GM12878 (cell line): ENCODE results near the gene LRRFIP2. TPM values are rescaled to one million over a fixed set of nuclear protein-coding genes. Genes with fewer than 3 reads are reported as not detected.

Experiments
- ASH2L ChIP-seq: fragments of 300-600, 200-600 bp; sonication (generic); IDR thresholded peaks from 2 replicates; pipeline ENCODE4 v1.6.1; 2017; ENCODE audit warnings: low read depth, mild to moderate bottlenecking, borderline replicate concordance
- ATF7 ChIP-seq: fragments of 450-650 bp; IDR thresholded peaks from 2 replicates; pipeline ENCODE4 v1.6.1; 2016; ENCODE audit warnings: low read depth, mild to moderate bottlenecking
- BCL11A ChIP-seq: IDR thresholded peaks from 2 replicates; pipeline ENCODE4 v1.6.1; 2011; ENCODE audit warnings: low read depth, low read length
- BRCA1 ChIP-seq: IDR thresholded peaks from 2 replicates; pipeline ENCODE4 v1.6.1; 2011; ENCODE audit warnings: low read depth, low read length, improper control_type of control experiment
- EED ChIP-seq: sonication (generic); IDR thresholded peaks from 2 replicates; pipeline ENCODE4 v1.6.1; 2016; ENCODE audit warnings: antibody characterized with exemption, low read depth
- ETV6 ChIP-seq, 2 experiments: fragments of 450-650 bp in 1 of 2; IDR thresholded peaks in 1 of 2; conservative IDR thresholded peaks in 1 of 2; 2 replicates each; pipeline ENCODE4 v1.6.1; 2014; ENCODE audit warnings: antibody characterized with exemption in 1 of 2, borderline replicate concordance in 1 of 2, low read depth in 1 of 2, mild to moderate bottlenecking in 1 of 2, moderate library complexity in 1 of 2
- EZH2 ChIP-seq: IDR thresholded peaks from 2 replicates; pipeline ENCODE4 v1.6.1; 2012; ENCODE audit warnings: low read depth, mild to moderate bottlenecking, control low read depth, inconsistent platforms, low read length, borderline replicate concordance; ENCODE audit not compliant: control insufficient read depth
- JUND ChIP-seq: IDR thresholded peaks from 2 replicates; pipeline ENCODE4 v1.6.1; 2012; ENCODE audit warnings: low read depth, mild to moderate bottlenecking, low read length, improper control_type of control experiment, moderate library complexity
- KLF5 ChIP-seq: fragments of 450-650 bp; IDR thresholded peaks from 2 replicates; pipeline ENCODE4 v1.6.1; 2014; ENCODE audit warnings: mild to moderate bottlenecking; ENCODE audit not compliant: partially characterized antibody
- LARP7 ChIP-seq: fragments of 450-650 bp; IDR thresholded peaks from 2 replicates; pipeline ENCODE4 v1.6.1; 2017; ENCODE audit warnings: mild to moderate bottlenecking
- MTA2 ChIP-seq: fragments of 450-650 bp; IDR thresholded peaks from 2 replicates; pipeline ENCODE4 v1.6.1; 2016; ENCODE audit warnings: low read depth, mild to moderate bottlenecking, moderate library complexity
- NBN ChIP-seq: fragments of 450-650 bp; IDR thresholded peaks from 2 replicates; pipeline ENCODE4 v1.6.1; 2016
- RCOR1 ChIP-seq: conservative IDR thresholded peaks from 2 replicates; pipeline ENCODE4 v1.6.1; 2012; ENCODE audit warnings: low read depth, low read length, improper control_type of control experiment
- RUNX3 ChIP-seq: IDR thresholded peaks from 2 replicates; pipeline ENCODE4 v1.6.1; 2012; ENCODE audit warnings: low read length, inconsistent platforms
- SREBF2 ChIP-seq: IDR thresholded peaks from 2 replicates; pipeline ENCODE4 v1.6.1; 2012; ENCODE audit warnings: mild to moderate bottlenecking, low read length
- SUPT20H ChIP-seq: IDR thresholded peaks from 2 replicates; pipeline ENCODE4 v1.6.1; 2011; ENCODE audit warnings: low read depth, mild to moderate bottlenecking, low read length, moderate library complexity, borderline replicate concordance; ENCODE audit not compliant: control insufficient read depth
- TAF1 ChIP-seq: IDR thresholded peaks from 2 replicates; pipeline ENCODE4 v1.6.1; 2011; ENCODE audit warnings: mild to moderate bottlenecking, low read depth, low read length, borderline replicate concordance
- TBL1XR1 ChIP-seq: IDR thresholded peaks from 2 replicates; pipeline ENCODE4 v1.6.1; 2012; ENCODE audit warnings: low read depth, low read length, improper control_type of control experiment
- ZBED1 ChIP-seq: IDR thresholded peaks from 2 replicates; pipeline ENCODE4 v1.6.1; 2016; ENCODE audit warnings: borderline replicate concordance
- ZNF217 ChIP-seq: fragments of 450-650 bp; IDR thresholded peaks from 2 replicates; pipeline ENCODE4 v1.6.1; 2017; ENCODE audit warnings: antibody characterized with exemption, mild to moderate bottlenecking
- ZNF384 ChIP-seq: IDR thresholded peaks from 2 replicates; pipeline ENCODE4 v1.6.1; 2012; ENCODE audit warnings: low read depth, mild to moderate bottlenecking, low read length, improper control_type of control experiment, borderline replicate concordance
- ZNF622 ChIP-seq: fragments of 450-650 bp; IDR thresholded peaks from 2 replicates; pipeline ENCODE4 v1.6.1; 2017; ENCODE audit warnings: mild to moderate bottlenecking, inconsistent platforms
- polyA plus RNA-seq, 11 experiments: library from polyadenylated mRNA; depleted of rRNA in 4 of 11; unstranded in 6 of 11; stranded (reverse) in 5 of 11; fragments of >200 nt; fragmentation: Nextera tagmentation in 4 of 11; fragmentation: Illumina TruSeq in 1 of 11; extraction: Ambion mirVana in 4 of 11; extraction: Trizol in 1 of 11; gene quantifications; 1 replicate in 1 of 11; 2 replicates in 10 of 11; pipeline versions ENCODE4 v1.2.1 to v1.2.3, GENCODE V29; 2011 to 2016; ENCODE audit warnings: inconsistent platforms in 2 of 11, missing spikeins in 2 of 11, low read depth in 1 of 11
- total RNA-seq, 4 experiments: library from RNA; depleted of rRNA in 3 of 4; stranded (reverse); fragments of >200 nt in 3 of 4; fragmentation: Illumina TruSeq in 1 of 4; extraction: Trizol in 1 of 4; gene quantifications; 2 replicates each; pipeline versions ENCODE4 v1.2.1 to v1.2.3, GENCODE V29; 2013 to 2021
- TF ChIP-seq, protein P1 (sequence below): fragments of 450-650 bp; formaldehyde crosslinking; IDR thresholded peaks from 2 replicates; pipeline ENCODE4 v1.4.0; 2022; ENCODE audit warnings: mild to moderate bottlenecking, moderate library complexity
- TF ChIP-seq, protein P2 (sequence below): fragments of 450-650 bp; IDR thresholded peaks from 2 replicates; pipeline ENCODE4 v1.6.1; 2017; ENCODE audit warnings: mild to moderate bottlenecking, moderate library complexity

LRRFIP2 gene
- total and polyA plus RNA-seq, 10 of the 15 experiments (the other 5 are each of a cell fraction or from before 2014, with no cell fraction given) = 9.7 to 46.9 (median 38.1) TPM

DNA sequence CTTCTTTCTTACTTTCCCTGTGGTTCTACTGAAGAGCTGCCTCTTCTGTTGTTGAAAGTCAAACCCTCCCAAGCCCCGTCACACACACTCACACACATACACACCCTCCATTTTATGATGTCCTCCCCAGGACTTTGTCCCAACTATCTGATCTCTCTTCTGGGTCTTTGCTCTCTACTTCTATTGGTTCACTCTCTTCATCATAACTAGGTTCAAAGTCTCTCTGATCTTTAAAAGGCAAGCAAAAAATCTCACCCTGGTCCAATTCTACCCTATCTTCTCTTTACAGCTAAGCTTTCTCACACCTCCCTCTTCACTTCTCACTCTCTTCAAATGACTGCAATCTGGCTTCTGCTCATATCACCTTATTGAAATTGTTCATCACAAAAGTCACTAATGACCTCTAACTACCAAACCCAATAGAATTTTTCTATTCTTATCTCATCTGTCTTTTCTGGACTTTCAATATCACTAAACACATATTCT, 34.8 kb downstream of the LRRFIP2 start (continued):
- TF ChIP-seq, protein P1, sequence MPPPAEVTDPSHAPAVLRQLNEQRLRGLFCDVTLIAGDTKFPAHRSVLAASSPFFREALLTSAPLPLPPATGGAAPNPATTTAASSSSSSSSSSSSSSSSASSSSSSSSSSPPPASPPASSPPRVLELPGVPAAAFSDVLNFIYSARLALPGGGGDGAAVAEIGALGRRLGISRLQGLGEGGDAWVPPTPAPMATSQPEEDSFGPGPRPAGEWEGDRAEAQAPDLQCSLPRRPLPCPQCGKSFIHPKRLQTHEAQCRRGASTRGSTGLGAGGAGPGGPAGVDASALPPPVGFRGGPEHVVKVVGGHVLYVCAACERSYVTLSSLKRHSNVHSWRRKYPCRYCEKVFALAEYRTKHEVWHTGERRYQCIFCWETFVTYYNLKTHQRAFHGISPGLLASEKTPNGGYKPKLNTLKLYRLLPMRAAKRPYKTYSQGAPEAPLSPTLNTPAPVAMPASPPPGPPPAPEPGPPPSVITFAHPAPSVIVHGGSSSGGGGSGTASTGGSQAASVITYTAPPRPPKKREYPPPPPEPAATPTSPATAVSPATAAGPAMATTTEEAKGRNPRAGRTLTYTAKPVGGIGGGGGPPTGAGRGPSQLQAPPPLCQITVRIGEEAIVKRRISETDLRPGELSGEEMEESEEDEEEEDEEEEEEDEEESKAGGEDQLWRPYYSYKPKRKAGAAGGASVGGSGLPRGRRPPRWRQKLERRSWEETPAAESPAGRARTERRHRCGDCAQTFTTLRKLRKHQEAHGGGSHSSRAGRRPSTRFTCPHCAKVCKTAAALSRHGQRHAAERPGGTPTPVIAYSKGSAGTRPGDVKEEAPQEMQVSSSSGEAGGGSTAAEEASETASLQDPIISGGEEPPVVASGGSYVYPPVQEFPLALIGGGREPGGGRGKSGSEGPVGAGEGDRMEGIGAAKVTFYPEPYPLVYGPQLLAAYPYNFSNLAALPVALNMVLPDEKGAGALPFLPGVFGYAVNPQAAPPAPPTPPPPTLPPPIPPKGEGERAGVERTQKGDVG (CRISPR knock-in tag) = no peak
- TF ChIP-seq ZNF384 = no peak
- TF ChIP-seq NBN = 0 out of 2 replicates have a peak, but pooled peaks have one; percentile 32
- peak; percentile 66 for TF ChIP-seq ATF7
- no peak for TF ChIP-seq ASH2L
- TF ChIP-seq TBL1XR1 = no peak
- TF ChIP-seq SUPT20H = no peak
- TF ChIP-seq RCOR1 = no peak
- no peak for TF ChIP-seq EED
- peak; percentile 28; the same call in 1 of the 2 replicates for TF ChIP-seq RUNX3
- TF ChIP-seq JUND = no peak
- TF ChIP-seq KLF5 = no peak
- no peak for TF ChIP-seq SREBF2
- TF ChIP-seq MTA2 = peak; percentile 87
- no peak for TF ChIP-seq EZH2
- peak; percentile 66; the same call in 1 of the 2 replicates for TF ChIP-seq BCL11A
- no peak for TF ChIP-seq LARP7
- TF ChIP-seq TAF1 = no peak
- no peak for TF ChIP-seq ETV6 (conservative IDR thresholded peaks at IDR 0.05 in 1 of 2, IDR thresholded peaks at IDR 0.05 in 1 of 2; ENCODE audit: borderline replicate concordance in 1 of 2, low read depth in 1 of 2)
- no peak for TF ChIP-seq ZBED1
- TF ChIP-seq BRCA1 = no peak
- TF ChIP-seq, protein P2, sequence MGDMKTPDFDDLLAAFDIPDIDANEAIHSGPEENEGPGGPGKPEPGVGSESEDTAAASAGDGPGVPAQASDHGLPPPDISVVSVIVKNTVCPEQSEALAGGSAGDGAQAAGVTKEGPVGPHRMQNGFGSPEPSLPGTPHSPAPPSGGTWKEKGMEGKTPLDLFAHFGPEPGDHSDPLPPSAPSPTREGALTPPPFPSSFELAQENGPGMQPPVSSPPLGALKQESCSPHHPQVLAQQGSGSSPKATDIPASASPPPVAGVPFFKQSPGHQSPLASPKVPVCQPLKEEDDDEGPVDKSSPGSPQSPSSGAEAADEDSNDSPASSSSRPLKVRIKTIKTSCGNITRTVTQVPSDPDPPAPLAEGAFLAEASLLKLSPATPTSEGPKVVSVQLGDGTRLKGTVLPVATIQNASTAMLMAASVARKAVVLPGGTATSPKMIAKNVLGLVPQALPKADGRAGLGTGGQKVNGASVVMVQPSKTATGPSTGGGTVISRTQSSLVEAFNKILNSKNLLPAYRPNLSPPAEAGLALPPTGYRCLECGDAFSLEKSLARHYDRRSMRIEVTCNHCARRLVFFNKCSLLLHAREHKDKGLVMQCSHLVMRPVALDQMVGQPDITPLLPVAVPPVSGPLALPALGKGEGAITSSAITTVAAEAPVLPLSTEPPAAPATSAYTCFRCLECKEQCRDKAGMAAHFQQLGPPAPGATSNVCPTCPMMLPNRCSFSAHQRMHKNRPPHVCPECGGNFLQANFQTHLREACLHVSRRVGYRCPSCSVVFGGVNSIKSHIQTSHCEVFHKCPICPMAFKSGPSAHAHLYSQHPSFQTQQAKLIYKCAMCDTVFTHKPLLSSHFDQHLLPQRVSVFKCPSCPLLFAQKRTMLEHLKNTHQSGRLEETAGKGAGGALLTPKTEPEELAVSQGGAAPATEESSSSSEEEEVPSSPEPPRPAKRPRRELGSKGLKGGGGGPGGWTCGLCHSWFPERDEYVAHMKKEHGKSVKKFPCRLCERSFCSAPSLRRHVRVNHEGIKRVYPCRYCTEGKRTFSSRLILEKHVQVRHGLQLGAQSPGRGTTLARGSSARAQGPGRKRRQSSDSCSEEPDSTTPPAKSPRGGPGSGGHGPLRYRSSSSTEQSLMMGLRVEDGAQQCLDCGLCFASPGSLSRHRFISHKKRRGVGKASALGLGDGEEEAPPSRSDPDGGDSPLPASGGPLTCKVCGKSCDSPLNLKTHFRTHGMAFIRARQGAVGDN = no peak
- TF ChIP-seq ZNF622 = no peak
- no peak for TF ChIP-seq ZNF217
